ENCODE results near the gene SEZ6. TPM values are rescaled to one million over a fixed set of nuclear protein-coding genes. Genes with fewer than 3 reads are reported as not detected.

SEZ6 gene
- total and polyA plus RNA-seq, 10 of the 15 experiments (the other 5 are each of a cell fraction or from before 2014, with no cell fraction given): 0.05 to 0.87 (median 0.17) TPM; not detected in 4

GRCh38 chr17:29039764-29040598 is 34.1 kb upstream of the SEZ6 start:
- no TSS peak for BruUV-seq (replicated peaks)
- POLR2A ChIA-PET: no interaction called here

More at GRCh38 chr17:29039764-29040598, 34.1 kb upstream of the SEZ6 start:
- CTCF ChIA-PET: interaction anchor here (2.6 kb wide), 1 partner anchor 74 kb away, joined by 7 read pairs; no protein-coding TSS in a partner anchor
- no peak overlapping the region for H2AFZ ChIP-seq (ENCODE audit: control insufficient read depth, low read depth, low read length)
- no peaks in the 10 kb centered on the region for H3K36me3 ChIP-seq (ENCODE audit: control insufficient read depth in 2 of 2, insufficient read depth in 2 of 2, low read length in 1 of 2)
- ATAC-seq: no peak
- peaks cover 13% of the 10 kb centered on the region for H3K4me1 ChIP-seq (ENCODE audit: control insufficient read depth, insufficient read depth, low read length)
- whole genome bisulfite sequencing (ENCODE audit: insufficient coverage, insufficient replicate concordance, low lambda C conversion rate, missing lambda C conversion rate): 28% methylated on average over 12 of the region's 13 CpGs
- no peaks in the 10 kb centered on the region for H4K20me1 ChIP-seq (ENCODE audit: control insufficient read depth, insufficient read depth)
- H3K9ac ChIP-seq (ENCODE audit: control insufficient read depth, insufficient read depth, low read length): no peak overlapping the region
- H3K4me2 ChIP-seq (ENCODE audit: control insufficient read depth, insufficient read depth): no peak overlapping the region
- FAIRE-seq: no peak
- intact Hi-C loops (cut with micrococcal nuclease; ENCODE audit: unreplicated experiment) (no loop called here), in situ Hi-C loops (cut with MboI) (no loop called here)
- no peaks in the 10 kb centered on the region; a peak in 1 of 4 replicates for H3K27me3 ChIP-seq (replicated peaks in 1 of 2; ENCODE audit: control insufficient read depth in 2 of 2, insufficient read depth in 2 of 2, low read length in 1 of 2)
- RAD21 ChIA-PET (ENCODE audit: unreplicated experiment): no interaction called here
- H3K79me2 ChIP-seq (ENCODE audit: control insufficient read depth, insufficient read depth, low read length): no peaks in the 10 kb centered on the region
- peaks cover 4% of the 10 kb centered on the region; the same call in 1 of the 3 replicates for H3K9me3 ChIP-seq (replicated peaks; ENCODE audit: control insufficient read depth, insufficient read depth, low read length)
- TF ChIP-seq, protein P1, sequence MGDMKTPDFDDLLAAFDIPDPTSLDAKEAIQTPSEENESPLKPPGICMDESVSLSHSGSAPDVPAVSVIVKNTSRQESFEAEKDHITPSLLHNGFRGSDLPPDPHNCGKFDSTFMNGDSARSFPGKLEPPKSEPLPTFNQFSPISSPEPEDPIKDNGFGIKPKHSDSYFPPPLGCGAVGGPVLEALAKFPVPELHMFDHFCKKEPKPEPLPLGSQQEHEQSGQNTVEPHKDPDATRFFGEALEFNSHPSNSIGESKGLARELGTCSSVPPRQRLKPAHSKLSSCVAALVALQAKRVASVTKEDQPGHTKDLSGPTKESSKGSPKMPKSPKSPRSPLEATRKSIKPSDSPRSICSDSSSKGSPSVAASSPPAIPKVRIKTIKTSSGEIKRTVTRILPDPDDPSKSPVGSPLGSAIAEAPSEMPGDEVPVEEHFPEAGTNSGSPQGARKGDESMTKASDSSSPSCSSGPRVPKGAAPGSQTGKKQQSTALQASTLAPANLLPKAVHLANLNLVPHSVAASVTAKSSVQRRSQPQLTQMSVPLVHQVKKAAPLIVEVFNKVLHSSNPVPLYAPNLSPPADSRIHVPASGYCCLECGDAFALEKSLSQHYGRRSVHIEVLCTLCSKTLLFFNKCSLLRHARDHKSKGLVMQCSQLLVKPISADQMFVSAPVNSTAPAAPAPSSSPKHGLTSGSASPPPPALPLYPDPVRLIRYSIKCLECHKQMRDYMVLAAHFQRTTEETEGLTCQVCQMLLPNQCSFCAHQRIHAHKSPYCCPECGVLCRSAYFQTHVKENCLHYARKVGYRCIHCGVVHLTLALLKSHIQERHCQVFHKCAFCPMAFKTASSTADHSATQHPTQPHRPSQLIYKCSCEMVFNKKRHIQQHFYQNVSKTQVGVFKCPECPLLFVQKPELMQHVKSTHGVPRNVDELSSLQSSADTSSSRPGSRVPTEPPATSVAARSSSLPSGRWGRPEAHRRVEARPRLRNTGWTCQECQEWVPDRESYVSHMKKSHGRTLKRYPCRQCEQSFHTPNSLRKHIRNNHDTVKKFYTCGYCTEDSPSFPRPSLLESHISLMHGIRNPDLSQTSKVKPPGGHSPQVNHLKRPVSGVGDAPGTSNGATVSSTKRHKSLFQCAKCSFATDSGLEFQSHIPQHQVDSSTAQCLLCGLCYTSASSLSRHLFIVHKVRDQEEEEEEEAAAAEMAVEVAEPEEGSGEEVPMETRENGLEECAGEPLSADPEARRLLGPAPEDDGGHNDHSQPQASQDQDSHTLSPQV (IDR thresholded peaks at IDR 0.05): no peak
- no peak for TF ChIP-seq GABPA (IDR thresholded peaks at IDR 0.05; ENCODE audit: low read depth)
- no peak for TF ChIP-seq ATF7 (IDR thresholded peaks at IDR 0.05; ENCODE audit: low read depth)
- TF ChIP-seq NFYB (IDR thresholded peaks at IDR 0.05; ENCODE audit: insufficient read depth, low read depth, low read length): no peak
- TF ChIP-seq, protein P2, sequence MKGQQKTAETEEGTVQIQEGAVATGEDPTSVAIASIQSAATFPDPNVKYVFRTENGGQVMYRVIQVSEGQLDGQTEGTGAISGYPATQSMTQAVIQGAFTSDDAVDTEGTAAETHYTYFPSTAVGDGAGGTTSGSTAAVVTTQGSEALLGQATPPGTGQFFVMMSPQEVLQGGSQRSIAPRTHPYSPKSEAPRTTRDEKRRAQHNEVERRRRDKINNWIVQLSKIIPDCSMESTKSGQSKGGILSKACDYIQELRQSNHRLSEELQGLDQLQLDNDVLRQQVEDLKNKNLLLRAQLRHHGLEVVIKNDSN (IDR thresholded peaks at IDR 0.05; ENCODE audit: borderline replicate concordance, extremely low read length, insufficient read depth, low read depth, low read length): no peak
- TF ChIP-seq BMI1 (IDR thresholded peaks at IDR 0.05; ENCODE audit: borderline replicate concordance): no peak
- TF ChIP-seq NRF1 (conservative IDR thresholded peaks at IDR 0.05; ENCODE audit: low read depth, low read length): no peak
- TF ChIP-seq CEBPB (IDR thresholded peaks at IDR 0.05; ENCODE audit: borderline replicate concordance in 1 of 2, low read depth in 2 of 2, low read length in 2 of 2): no peak
- no peak for TF ChIP-seq SMAD1 (IDR thresholded peaks at IDR 0.05; ENCODE audit: low read depth, partially characterized antibody)
- no peak for TF ChIP-seq RUNX3 (IDR thresholded peaks at IDR 0.05; ENCODE audit: low read length)
- no peak for TF ChIP-seq YBX1 (IDR thresholded peaks at IDR 0.05)
- TF ChIP-seq CHD2 (IDR thresholded peaks at IDR 0.05; ENCODE audit: borderline replicate concordance, low read depth, low read length): no peak
- TF ChIP-seq EZH2 (IDR thresholded peaks at IDR 0.05; ENCODE audit: borderline replicate concordance, control insufficient read depth, low read depth, low read length): no peak
- H3K4me3 ChIP-seq: no peak overlapping the region
- SMC1A ChIA-PET (ENCODE audit: uncharacterized antibody, unreplicated experiment): interaction anchor here (0.6 to 0.7 kb wide), 2 partner anchors 95 to 110 kb away, joined by 3 read pairs; no protein-coding TSS in a partner anchor
- no peak overlapping the region for H3K27ac ChIP-seq (ENCODE audit: control insufficient read depth, insufficient read depth)
- DNase-seq (ENCODE audit: low read depth, low spot score): no peak

All from GM12878 (cell line).